PC-3 (cell line): ENCODE data around the gene NOTCH2NLA. TPM values are rescaled to one million over a fixed set of nuclear protein-coding genes. Genes with fewer than 3 reads are reported as not detected.
"Not testable (repeated sequence)": the region's sequence is repeated elsewhere in the genome, so short reads cannot be mapped to it uniquely, and the experiment has no call there.

Source experiments
- ATAC-seq: fragments of 200-7000 bp; cut with Tn5 transposase; 2 replicates; pipeline ENCODE4 v1.9.1; 2020; ENCODE audit warnings: mild to moderate bottlenecking, moderate library complexity
- BruUV-seq: library from RNA; stranded (reverse); fragments of 400-500 nt; replicated peaks from 2 replicates; lab custom pipeline; 2021; lab: Mats Ljungman, UMichigan
- CTCF ChIA-PET: fragments of 300-600 bp; sonication (Branson Sonifier 250); formaldehyde crosslinking; loops from one replicate; lab custom pipeline; 2022; ENCODE audit warnings: antibody characterized with exemption; lab: Charles Lee
- POLR2A ChIA-PET: fragments of 300-600 bp; sonication (Branson Sonifier 250); formaldehyde crosslinking; loops from one replicate; lab custom pipeline; 2022; ENCODE audit warnings: antibody characterized with exemption; ENCODE audit not compliant: unreplicated experiment; lab: Charles Lee
- DNase-seq: peaks from one replicate; pipeline ENCODE4 v3.0.0-alpha.2; 2015
- H2AFZ ChIP-seq: fragments of 300-600 bp; sonication (generic); 2 replicates; pipeline ENCODE4 v1.6.0; 2016; ENCODE audit warnings: antibody characterized with exemption, low read length
- H3F3A ChIP-seq: fragments of 300-600 bp; sonication (generic); one replicate; pipeline ENCODE4 v1.6.0; 2017; ENCODE audit warnings: antibody characterized with exemption, low read length, control low read depth, mild to moderate bottlenecking; ENCODE audit not compliant: unreplicated experiment
- H3K27ac ChIP-seq: fragments of 300-600 bp; sonication (generic); 2 replicates; pipeline ENCODE4 v1.5.1; 2016; ENCODE audit warnings: mild to moderate bottlenecking, low read length
- H3K27me3 ChIP-seq: fragments of 300-600 bp; sonication (generic); 2 replicates; pipeline ENCODE4 v1.6.1; 2016; ENCODE audit warnings: low read length, mixed read lengths
- H3K36me3 ChIP-seq: fragments of 300-600 bp; sonication (generic); 2 replicates; pipeline ENCODE4 v1.6.1; 2016; ENCODE audit warnings: low read depth, mixed run types, low read length, mixed read lengths
- H3K4me1 ChIP-seq: fragments of 300-600 bp; sonication (generic); 2 replicates; pipeline ENCODE4 v1.5.1; 2016; ENCODE audit warnings: low read length; ENCODE audit not compliant: insufficient read depth
- H3K4me2 ChIP-seq: fragments of 300-600 bp; sonication (generic); 2 replicates; pipeline ENCODE4 v1.6.0; 2016; ENCODE audit warnings: low read length
- H3K4me3 ChIP-seq: fragments of 300-600 bp; sonication (generic); 2 replicates; pipeline ENCODE4 v1.5.1; 2016; ENCODE audit warnings: mild to moderate bottlenecking, low read length, mixed read lengths
- H3K79me2 ChIP-seq: fragments of 300-600 bp; sonication (generic); 2 replicates; pipeline ENCODE4 v1.6.1; 2017; ENCODE audit warnings: low read length, mixed read lengths
- H3K9ac ChIP-seq: fragments of 300-600 bp; sonication (generic); 2 replicates; pipeline ENCODE4 v1.6.0; 2016; ENCODE audit warnings: mild to moderate bottlenecking, low read length
- H3K9me2 ChIP-seq: fragments of 300-600 bp; sonication (generic); replicated peaks from 2 replicates; pipeline ENCODE4 v1.6.1; 2016; ENCODE audit warnings: mixed run types, low read length, mixed read lengths
- H3K9me3 ChIP-seq: fragments of 300-600 bp; sonication (generic); 2 replicates; pipeline ENCODE4 v1.6.1; 2016; ENCODE audit warnings: low read length, mixed read lengths
- H4K20me1 ChIP-seq: fragments of 300-600 bp; sonication (generic); 2 replicates; pipeline ENCODE4 v1.6.1; 2016; ENCODE audit warnings: low read length, mixed read lengths
- intact Hi-C: fragments of 100-400 bp; cut with micrococcal nuclease; formaldehyde crosslinking; loops from 2 replicates; pipeline ENCODE4 v1.9.0; 2023
- total RNA-seq: library from RNA; depleted of rRNA; stranded (reverse); fragments of >200 nt; gene quantifications from 2 replicates; pipeline ENCODE4 v1.2.3, GENCODE V29; 2014

NOTCH2NLA gene
- total RNA-seq, 1 experiment from 2014 or later = 69.6 TPM

DNA sequence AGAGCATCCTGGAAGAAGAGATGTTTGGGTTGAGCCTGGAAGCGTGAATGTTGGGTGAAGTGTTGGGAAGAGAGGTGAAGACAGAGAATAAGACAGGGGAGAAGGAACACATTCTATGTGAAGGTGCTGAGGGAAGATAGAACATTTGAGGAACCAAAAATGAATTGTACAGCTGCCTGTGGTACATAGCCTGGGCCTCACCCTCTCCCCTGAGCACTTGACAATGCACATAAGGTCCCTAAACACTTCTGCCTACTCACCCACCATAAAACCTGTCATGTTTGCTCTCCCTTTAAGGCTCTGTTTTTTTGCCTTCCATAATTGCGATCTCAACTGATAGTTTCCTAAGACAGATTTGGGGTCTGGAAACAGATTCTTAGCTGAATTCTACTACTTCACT, 43.2 kb upstream of the NOTCH2NLA start:
- H3K4me2 ChIP-seq, H3K4me3 ChIP-seq, H3K27ac ChIP-seq, H3K79me2 ChIP-seq, CTCF ChIA-PET, H3K9ac ChIP-seq, H3K36me3 ChIP-seq, H4K20me1 ChIP-seq, H2AFZ ChIP-seq, H3K4me1 ChIP-seq, intact Hi-C loops, POLR2A ChIA-PET, H3F3A ChIP-seq, DNase-seq, H3K27me3 ChIP-seq, H3K9me2 ChIP-seq, ATAC-seq, BruUV-seq, H3K9me3 ChIP-seq: not testable (repeated sequence)

DNA sequence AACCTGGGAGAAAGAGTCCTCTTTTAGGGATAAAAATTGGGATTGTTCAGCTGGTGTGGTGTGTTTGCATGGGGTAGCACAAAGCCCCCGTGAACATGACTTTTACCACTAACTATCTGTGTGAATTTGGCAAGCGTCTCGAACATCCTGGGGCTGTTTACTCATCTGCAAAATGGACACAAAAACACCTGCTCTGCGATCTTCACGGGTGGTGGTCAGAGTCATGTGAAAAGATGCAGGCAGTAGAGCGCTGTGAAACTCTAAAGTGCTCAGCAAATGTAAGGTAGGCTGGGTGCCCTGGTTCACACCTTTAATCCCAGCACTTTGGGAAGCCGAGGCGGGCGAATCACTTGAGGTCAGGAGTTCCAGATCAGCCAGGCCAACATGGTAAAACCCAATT, 41.3 kb upstream of the NOTCH2NLA start:
- H3K4me2 ChIP-seq, H3K4me1 ChIP-seq, H3K36me3 ChIP-seq, H3K27ac ChIP-seq, intact Hi-C loops, H3K79me2 ChIP-seq, DNase-seq, H3F3A ChIP-seq, H3K27me3 ChIP-seq, H3K9ac ChIP-seq, H3K9me3 ChIP-seq, ATAC-seq, H3K9me2 ChIP-seq, CTCF ChIA-PET, H2AFZ ChIP-seq, POLR2A ChIA-PET, H4K20me1 ChIP-seq, H3K4me3 ChIP-seq, BruUV-seq: not testable (repeated sequence)

DNA sequence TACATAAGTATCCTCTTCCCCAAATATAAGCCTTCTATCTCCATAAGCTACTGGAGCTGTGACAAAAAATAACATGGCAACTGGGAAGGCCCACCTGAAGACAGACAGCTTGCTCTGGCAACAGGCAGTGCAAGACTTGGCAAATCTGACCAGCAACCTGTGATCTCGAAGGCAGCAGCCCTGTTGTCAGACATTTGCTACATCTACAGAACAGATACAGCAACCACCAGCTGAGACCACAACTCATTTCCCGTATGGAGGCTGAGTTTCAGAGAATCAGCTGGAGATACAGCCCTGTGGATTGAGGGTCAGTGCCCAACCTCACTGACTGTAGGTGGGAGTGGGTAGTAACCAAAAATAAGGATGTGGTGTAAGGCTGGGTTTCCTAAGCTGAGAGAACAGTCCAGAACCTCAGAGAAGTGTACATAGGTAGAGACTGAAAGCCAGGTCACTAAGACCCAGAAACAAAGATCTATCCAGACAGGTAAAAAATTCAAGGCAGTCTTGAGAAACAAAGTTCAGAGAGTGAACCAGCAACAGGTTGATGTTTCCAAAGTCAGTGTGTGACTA, 37.4 kb upstream of the NOTCH2NLA start:
- H3K9me2 ChIP-seq, H3K27ac ChIP-seq, H2AFZ ChIP-seq, H3K4me2 ChIP-seq, POLR2A ChIA-PET, H3F3A ChIP-seq, H3K36me3 ChIP-seq, H3K27me3 ChIP-seq, CTCF ChIA-PET, intact Hi-C loops, BruUV-seq, H3K79me2 ChIP-seq, ATAC-seq, H4K20me1 ChIP-seq, H3K4me1 ChIP-seq, H3K9ac ChIP-seq, H3K4me3 ChIP-seq, H3K9me3 ChIP-seq, DNase-seq: not testable (repeated sequence)

DNA sequence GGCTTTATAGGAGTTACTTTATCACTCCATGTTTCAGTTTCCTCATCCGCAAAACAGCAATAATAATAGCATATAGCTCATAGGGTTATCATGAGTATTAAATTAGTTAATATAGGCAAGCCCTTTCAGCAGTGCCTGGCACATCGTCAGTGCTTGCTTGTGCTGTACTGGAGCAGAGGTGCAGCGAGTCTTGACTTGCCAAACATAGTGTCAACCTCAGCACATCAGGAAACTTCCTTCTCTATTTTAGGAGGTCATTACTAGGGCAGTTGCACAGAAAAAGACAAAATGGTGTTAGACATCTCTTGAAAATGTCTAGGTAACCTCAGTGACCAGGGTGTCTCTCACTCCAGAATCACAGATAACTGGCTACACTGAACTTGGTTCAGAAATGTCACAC, 35.9 kb upstream of the NOTCH2NLA start:
- H3K4me2 ChIP-seq, H3K27me3 ChIP-seq, H3K4me3 ChIP-seq, H3F3A ChIP-seq, H3K36me3 ChIP-seq, H3K9me2 ChIP-seq, intact Hi-C loops, H3K79me2 ChIP-seq, H3K9me3 ChIP-seq, H3K4me1 ChIP-seq, POLR2A ChIA-PET, H3K9ac ChIP-seq, H3K27ac ChIP-seq, H2AFZ ChIP-seq, ATAC-seq, DNase-seq, H4K20me1 ChIP-seq, CTCF ChIA-PET, BruUV-seq: not testable (repeated sequence)

DNA sequence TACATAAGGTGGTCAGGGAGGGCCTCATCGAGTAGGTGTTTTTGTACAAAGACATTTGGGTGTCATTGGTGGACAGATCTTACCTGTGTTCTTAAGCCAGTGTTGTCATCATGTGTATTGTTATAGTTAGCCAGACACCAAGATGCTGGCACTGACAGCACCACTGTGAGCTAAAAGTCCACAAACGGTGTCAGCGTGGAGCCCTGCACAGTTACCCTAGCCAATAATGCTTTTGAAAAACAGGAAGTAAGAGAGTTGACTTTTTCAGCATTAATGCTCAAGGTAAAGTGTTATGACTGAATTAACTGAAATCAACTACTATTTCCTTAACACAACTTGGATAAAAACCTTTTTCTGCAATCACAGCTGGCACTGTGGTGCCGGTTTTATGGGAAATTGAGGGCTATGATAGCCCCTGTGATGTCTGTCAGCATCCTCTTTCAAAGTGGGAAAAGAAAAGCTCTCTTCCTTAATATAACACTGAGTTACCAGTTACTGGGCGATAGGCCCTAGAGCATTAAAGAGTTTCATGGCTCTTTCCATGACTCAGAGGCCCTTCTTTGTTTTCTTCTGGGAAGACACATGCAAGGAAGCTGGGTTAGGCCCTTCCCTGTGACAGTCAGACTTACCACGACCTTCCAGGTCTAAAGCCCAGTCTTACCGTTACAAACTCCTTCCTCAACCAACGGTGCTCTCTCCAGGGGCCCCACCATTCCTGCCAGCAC, 31.3 kb upstream of the NOTCH2NLA start:
- H3K9me3 ChIP-seq, H3K79me2 ChIP-seq, H3K27ac ChIP-seq, H3K9me2 ChIP-seq, H3F3A ChIP-seq, H3K4me3 ChIP-seq, H3K27me3 ChIP-seq, DNase-seq, intact Hi-C loops, H2AFZ ChIP-seq, BruUV-seq, POLR2A ChIA-PET, H3K4me2 ChIP-seq, H3K9ac ChIP-seq, CTCF ChIA-PET, H3K36me3 ChIP-seq, H4K20me1 ChIP-seq, H3K4me1 ChIP-seq: not testable (repeated sequence)
- peak; percentile 76 for ATAC-seq

DNA sequence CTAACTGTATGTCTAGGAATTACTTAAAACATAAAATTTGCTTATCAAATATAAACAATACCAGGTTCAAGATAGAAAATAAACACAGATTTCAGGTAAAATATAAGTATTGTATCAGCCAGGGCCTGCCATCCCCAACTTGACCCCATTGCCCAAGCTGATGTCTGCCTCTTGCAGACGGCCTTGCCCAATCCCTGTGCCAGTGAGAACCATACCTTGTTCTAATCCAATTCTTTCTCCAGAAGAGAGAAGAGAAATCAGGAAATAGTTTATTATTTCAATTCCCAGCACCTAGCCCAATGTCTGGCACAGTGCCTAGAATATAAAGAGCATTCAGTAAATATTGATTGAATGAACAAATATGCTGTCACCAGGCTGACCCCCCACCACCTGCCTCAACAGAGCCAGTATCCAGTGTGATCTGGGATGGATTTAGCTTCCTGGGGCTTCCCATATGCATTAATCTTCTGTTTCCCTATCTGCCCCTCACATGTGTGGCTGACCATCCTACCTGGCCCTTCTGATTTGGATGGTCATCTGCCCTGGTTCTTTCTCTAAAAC, 29.3 kb upstream of the NOTCH2NLA start:
- intact Hi-C loops, H3K36me3 ChIP-seq, H3K79me2 ChIP-seq, H3K27ac ChIP-seq, H3K4me2 ChIP-seq, H3K9me3 ChIP-seq, CTCF ChIA-PET, H3K9me2 ChIP-seq, H4K20me1 ChIP-seq, H3K9ac ChIP-seq, POLR2A ChIA-PET, H3K4me1 ChIP-seq, DNase-seq, H3K27me3 ChIP-seq, H2AFZ ChIP-seq, H3K4me3 ChIP-seq, BruUV-seq, H3F3A ChIP-seq: not testable (repeated sequence)
- ATAC-seq = peak; percentile 86
